M059J (cell line): ENCODE data around the gene GALNT17. TPM values are rescaled to one million over a fixed set of nuclear protein-coding genes. Genes with fewer than 3 reads are reported as not detected.

Experiments
- DNase-seq: peaks from one replicate; pipeline ENCODE4 v3.0.0-alpha.2; 2012; ENCODE audit warnings: low read depth
- total RNA-seq: library from RNA; depleted of rRNA; stranded (reverse); fragments of >200 nt; shearing (Covaris generic); gene quantifications from 2 replicates; pipeline ENCODE4 v1.2.3, GENCODE V29; 2014

Gene GALNT17
- total RNA-seq, 1 experiment from 2014 or later, result not detected

GRCh38 chr7:71283802-71284201 lies 151.9 kb downstream of the GALNT17 start:
- DNase-seq, result no peak

- no peak for DNase-seq
These were observed 153.7 kb downstream of the GALNT17 start for GRCh38 chr7:71285571-71286145.

GRCh38 chr7:71286336-71286735 lies 154.4 kb downstream of the GALNT17 start:
- DNase-seq, result no peak

GRCh38 chr7:71286924-71287323 lies 155.0 kb downstream of the GALNT17 start:
- DNase-seq, result no peak

GRCh38 chr7:71290452-71290851 lies 158.5 kb downstream of the GALNT17 start:
- DNase-seq, result peak; percentile 18

- no peak for DNase-seq
These were observed 166.4 kb downstream of the GALNT17 start for GRCh38 chr7:71298378-71298777.

- no peak for DNase-seq
These were observed 168.1 kb downstream of the GALNT17 start for GRCh38 chr7:71300086-71300485.

GRCh38 chr7:71300603-71301002 lies 168.7 kb downstream of the GALNT17 start:
- no peak for DNase-seq

- no peak for DNase-seq
These were observed 169.2 kb downstream of the GALNT17 start for GRCh38 chr7:71301167-71301566.

GRCh38 chr7:71303566-71303965 lies 171.6 kb downstream of the GALNT17 start:
- peak; percentile 72 for DNase-seq

GRCh38 chr7:71308096-71308495 lies 176.2 kb downstream of the GALNT17 start:
- peak; percentile 70 for DNase-seq

GRCh38 chr7:71311576-71311975 lies 179.6 kb downstream of the GALNT17 start:
- DNase-seq, result no peak

- no peak for DNase-seq
These were observed 181.0 kb downstream of the GALNT17 start for GRCh38 chr7:71312755-71313490.

GRCh38 chr7:71313553-71313952 lies 181.6 kb downstream of the GALNT17 start:
- DNase-seq, result no peak

- no peak for DNase-seq
These were observed 189.0 kb downstream of the GALNT17 start for GRCh38 chr7:71320916-71321315.

GRCh38 chr7:71322201-71322600 lies 190.3 kb downstream of the GALNT17 start:
- DNase-seq, result peak; percentile 21

GRCh38 chr7:71323726-71324125 lies 191.8 kb downstream of the GALNT17 start:
- peak; percentile 35 for DNase-seq

- DNase-seq, result no peak
These were observed 193.2 kb downstream of the GALNT17 start for GRCh38 chr7:71325151-71325550.

- peak; percentile 7 for DNase-seq
These were observed 194.7 kb downstream of the GALNT17 start for GRCh38 chr7:71326595-71326994.

- no peak for DNase-seq
These were observed 196.0 kb downstream of the GALNT17 start for GRCh38 chr7:71327946-71328345.

- no peak for DNase-seq
These were observed 197.2 kb downstream of the GALNT17 start for GRCh38 chr7:71329030-71329660.

GRCh38 chr7:71332207-71332606 lies 200.3 kb downstream of the GALNT17 start:
- DNase-seq, result no peak

GRCh38 chr7:71334541-71334940 lies 202.6 kb downstream of the GALNT17 start:
- no peak for DNase-seq
